Fibroblast of gingiva (primary cell): ENCODE results near the gene SLC14A1.

ENCODE experiments used
- DNase-seq: peaks from one replicate; pipeline ENCODE4 v3.0.0-alpha.2; 2011; ENCODE audit warnings: low read depth

The SLC14A1 gene

GRCh38 chr18:45722899-45723298 lies 1.1 kb upstream of the SLC14A1 start:
- DNase-seq: peak; percentile 54

DNA sequence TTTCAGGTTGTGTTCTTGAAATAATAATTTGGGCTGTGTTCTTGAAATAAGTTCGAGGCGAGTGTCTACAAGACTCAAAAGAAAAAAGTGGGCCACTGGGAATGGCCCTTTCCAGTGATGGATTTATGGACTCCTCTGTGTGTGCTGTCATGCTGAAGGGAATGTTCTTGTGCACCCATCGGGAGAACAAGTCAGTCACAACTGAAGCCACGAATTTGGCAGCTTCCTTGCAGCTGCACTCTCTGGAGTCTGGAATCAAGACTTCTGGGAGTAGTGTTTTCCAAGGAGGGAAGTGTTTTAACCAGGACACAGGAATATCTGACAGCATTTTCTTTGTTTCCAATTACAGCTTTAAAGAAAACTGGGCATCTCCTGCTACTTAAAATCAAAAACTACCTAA lies 620 bp downstream of the SLC14A1 start:
- no peak for DNase-seq

DNA sequence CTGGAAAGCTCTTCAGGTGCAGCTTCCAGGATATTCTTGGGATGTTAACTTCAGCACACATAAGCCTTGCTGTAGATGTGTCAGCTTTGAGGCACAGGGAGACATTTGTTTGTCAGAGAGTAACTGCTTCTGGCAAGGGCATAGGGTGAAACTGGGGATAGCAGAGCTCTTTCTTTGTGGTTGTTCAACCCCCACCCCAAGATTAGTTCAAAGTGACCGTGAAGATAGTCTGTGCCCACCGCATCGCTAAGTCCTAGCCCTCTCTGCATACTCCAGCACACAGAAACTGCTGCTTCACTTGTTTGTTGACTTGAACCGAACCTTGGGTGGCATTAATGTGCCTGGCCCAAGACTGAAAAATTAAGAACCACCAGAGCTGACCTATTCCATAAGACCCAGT lies 1.4 kb downstream of the SLC14A1 start:
- DNase-seq: no peak

DNA sequence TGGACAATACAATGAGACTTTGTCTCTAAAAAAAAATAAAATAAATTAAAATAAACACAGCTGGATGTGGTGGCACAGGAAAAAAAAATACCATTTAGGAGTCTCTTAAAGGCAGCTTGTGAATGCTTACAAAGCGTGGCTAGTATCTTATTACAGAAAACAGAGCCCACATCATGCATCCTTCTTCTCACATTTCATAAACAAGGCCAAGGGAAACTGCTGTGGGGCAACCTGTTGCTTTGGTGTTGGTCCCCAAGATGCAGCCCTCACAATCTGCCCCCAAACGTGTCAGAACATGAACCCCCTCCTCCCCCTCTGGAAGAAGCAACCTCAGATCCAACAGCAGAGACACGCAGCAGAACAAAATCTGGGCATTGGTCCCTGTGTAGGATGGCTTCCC lies 2.6 kb downstream of the SLC14A1 start:
- DNase-seq: peak; percentile 75

- no peak for DNase-seq
Measured at GRCh38 chr18:45727068-45727467, 3.1 kb downstream of the SLC14A1 start.

DNA sequence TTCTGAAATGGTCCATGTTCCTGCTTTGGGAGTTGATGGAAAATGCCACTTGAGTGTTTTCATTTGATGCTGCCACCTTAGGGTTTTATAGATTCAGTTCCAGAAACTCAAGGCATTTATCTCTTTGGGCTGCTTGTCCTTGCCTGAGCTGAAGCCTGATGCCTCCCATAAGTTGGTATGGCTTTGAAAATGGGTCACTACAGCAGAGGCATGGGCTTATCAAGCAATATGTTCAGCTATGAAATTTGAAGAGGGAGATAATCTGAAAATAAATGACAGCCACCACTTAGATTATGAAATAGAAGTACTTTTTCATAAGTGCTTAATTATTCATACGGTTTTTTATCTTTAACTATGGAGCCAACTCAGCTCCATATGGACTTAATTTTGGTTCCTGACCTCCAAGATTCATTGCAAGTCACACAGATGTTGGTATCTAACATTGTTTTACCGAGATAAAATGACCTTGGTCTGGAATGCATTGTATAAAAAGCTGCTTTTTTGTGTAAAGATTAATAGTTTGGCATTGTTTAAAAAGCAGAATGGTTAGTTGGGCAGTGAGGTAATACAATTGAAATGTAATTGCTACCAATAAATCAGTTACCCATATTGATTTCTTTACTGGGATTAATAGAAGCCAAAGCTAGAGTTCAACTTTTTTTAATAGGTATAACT lies 4.5 kb downstream of the SLC14A1 start:
- peak; percentile 61 for DNase-seq

DNA sequence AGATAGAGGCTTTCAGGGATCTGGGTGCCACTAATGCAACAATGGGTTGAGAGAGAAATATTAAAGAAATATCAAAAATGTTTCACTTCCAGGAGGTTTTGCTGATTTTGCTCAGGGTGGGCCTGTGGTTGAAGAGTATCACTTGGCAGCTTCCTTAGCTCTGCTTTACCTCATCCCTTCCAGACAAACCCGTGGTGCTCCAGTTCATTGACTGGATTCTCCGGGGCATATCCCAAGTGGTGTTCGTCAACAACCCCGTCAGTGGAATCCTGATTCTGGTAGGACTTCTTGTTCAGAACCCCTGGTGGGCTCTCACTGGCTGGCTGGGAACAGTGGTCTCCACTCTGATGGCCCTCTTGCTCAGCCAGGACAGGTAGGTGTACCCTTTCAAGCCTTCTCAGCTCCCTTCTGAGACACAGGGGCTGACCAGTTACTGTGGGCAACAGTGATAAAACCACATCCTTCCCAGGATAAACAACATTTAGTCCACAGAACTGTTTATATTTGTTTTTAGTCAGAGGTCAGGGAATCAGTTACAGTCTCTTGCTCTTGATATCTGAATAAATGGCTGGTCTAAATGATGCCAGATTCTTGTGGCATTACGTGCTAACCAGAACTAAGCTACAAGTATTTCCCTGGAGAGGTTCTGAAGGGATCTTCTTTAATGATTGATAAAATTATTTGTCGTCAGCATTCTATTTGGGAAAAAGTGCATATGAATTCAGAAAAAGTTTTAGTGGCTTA lies 7.0 kb downstream of the SLC14A1 start:
- peak; percentile 66 for DNase-seq

DNA sequence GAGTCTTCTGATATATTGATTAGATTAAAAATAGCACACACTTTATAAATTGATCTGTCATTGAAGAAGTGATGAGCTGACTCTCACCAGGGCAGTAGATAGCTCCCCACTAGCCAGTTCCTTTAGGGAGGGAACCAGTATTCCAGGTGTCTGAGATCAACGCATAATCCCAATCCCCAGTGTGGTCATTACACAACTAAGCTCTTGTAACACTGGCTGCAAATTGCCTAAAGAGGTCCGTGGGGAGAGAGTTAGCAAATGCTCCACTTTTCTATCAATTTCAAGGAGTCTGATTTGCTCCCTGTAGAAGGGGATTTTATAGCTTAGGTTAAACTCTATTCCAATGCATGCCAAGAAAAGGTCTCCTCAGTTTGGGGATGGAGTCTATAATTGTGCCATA lies 7.7 kb downstream of the SLC14A1 start:
- peak; percentile 19 for DNase-seq

DNA sequence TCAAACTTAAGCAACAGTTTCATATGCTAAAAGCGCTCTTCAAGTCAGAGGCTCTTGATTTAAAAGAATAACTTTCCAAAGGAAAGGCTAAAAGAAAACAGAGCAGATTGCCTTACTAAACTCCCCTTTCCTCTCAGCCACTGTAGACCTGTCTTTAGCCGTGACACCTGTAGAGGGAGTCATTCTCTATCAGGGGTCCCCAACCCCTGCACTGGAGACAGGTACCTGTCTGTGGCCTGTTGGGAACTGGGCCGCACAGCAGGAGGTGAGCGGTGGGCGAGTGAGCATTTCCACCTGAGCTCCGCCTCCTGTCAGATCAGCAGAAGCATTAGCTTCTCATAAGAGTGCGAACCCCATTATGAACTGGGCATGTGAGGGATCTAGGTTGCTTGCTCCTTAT lies 9.6 kb downstream of the SLC14A1 start:
- DNase-seq: no peak

DNA sequence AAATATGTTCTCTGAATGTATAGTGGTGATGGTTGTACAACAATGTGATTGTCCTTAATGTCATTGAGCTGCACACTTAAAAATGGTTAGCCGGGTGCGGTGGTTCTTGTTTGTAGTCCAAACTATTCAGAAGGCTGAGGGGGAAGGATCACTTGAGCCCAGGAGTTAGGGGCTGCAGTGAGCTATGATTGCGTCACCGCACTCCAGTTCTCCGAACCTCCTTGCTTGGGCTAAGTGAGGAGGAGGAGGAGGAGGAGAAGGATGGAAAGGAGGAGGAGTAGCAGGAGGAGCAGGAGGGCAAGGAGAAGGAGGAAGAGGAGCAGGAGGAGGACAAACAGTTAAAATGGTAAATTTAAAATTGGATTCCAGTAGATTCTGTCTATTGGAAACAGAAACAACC lies 10.5 kb downstream of the SLC14A1 start:
- no peak for DNase-seq

- DNase-seq: no peak
Measured at GRCh38 chr18:45734944-45735343, 11.0 kb downstream of the SLC14A1 start.

- no peak for DNase-seq
Measured at GRCh38 chr18:45738660-45739059, 14.7 kb downstream of the SLC14A1 start.

- DNase-seq: no peak
Measured at GRCh38 chr18:45739268-45739667, 15.3 kb downstream of the SLC14A1 start.

DNA sequence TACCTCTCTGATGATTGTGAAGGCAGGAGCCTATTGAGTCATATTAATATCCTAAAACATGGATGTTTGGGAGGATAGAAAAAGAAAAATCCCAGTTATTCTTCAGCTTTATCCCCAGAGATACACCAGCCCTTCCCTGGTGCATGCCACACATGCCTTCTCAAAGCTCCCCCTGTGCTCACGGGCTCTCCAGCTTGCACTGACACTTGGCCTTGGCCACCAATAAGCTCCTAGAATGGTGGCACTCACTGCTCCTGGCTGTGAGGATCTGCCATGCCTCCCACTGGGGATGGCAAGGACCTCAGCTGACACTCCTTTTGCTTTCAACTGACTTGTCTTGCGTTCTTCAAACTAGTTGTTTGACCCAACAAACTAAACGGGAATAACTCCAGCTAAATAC lies 15.9 kb downstream of the SLC14A1 start:
- DNase-seq: no peak

DNA sequence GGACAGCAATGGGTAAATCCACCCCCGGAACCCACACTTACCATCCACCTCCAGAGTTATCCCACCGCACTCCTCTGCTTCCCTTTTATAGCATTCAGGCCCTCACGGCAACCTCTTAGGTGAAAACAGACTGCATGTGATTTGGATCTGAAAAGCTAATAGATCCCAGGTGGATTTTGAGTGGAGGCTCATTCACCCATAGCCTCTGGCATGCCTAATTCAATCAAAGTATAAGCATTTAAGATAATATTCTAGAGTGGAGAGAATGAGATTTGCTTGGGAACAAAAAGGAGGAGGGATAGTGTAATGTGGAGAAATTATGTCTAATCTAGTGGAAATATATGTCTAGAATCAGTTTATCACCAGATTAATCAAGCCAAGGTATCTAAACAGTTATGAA lies 17.1 kb downstream of the SLC14A1 start:
- DNase-seq: no peak

DNA sequence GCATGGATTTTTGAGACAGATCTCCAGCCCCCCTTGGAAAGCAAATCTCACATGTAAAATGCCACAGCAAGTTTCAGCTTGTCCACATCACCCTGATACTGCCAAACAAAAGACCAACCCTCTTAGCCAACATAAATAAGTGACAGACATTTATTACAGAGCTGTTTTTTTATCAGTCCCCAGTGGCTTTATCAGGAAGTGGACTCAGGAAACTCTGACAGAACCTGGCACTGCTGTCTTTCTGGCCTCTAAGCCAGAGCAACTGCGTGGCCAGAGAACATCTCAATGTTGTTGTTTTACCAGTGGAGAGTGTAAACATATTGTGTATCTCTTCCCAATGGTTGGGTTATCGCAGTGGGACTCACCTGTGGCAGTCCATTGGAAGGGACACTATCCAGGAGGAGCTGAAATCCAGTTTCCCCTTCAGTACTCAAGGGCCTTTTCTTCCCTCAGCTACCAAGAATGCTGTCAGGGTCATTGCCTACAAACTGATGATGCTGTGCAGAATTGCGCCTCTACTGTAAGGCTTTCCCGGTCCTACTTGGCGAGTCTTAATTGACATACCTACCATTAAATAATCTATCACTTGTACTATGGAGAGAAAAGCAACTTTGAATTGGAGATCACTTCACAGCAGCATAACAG lies 22.0 kb downstream of the SLC14A1 start:
- no peak for DNase-seq

- no peak for DNase-seq
Measured at GRCh38 chr18:45748501-45748900, 24.5 kb downstream of the SLC14A1 start.

DNA sequence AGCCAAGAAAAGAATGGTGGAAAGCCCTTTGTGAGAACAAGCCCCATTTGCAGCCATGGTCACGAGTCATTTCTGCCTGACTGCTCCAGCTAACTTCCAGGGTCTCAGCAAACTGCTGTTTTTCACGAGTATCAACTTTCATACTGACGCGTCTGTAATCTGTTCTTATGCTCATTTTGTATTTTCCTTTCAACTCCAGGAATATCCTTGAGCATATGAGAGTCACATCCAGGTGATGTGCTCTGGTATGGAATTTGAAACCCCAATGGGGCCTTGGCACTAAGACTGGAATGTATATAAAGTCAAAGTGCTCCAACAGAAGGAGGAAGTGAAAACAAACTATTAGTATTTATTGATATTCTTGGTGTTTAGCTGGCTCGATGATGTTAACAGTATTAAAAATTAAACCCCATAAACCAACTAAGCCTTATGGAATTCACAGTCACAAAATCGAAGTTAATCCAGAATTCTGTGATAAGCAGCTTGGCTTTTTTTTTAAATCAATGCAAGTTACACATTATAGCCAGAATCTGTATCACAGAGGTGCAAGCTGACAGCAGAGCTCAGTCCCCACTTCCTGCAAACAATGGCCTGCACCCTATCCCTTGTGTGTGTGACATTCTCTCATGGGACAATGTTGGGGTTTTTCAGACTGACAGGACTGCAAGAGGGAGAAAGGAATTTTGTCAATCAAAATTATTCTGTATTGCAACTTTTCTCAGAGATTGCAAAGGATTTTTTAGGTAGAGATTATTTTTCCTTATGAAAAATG lies 26.1 kb downstream of the SLC14A1 start:
- DNase-seq: no peak

- DNase-seq: no peak
Measured at GRCh38 chr18:45751766-45752165, 27.8 kb downstream of the SLC14A1 start.

DNA sequence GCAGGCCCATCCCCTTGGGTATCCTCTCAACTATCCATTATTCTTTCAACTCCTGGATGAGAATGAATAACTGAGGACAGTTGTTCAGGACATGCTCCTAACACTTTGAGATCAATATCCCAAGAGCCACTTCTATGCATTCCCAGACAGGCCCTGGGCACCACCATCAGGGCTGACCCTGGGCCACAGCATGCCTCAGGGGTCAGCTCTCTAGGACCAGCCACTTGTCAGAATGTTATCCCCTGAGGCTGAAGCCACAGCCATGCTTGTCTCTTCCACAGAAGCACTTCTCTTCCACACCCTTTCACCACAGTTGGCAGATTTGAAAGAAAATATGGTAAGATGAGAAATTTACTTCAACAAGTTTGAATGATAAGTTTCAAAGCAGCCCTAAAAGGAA lies 28.7 kb downstream of the SLC14A1 start:
- DNase-seq: no peak

GRCh38 chr18:45753286-45753685 lies 29.3 kb downstream of the SLC14A1 start:
- DNase-seq: no peak

DNA sequence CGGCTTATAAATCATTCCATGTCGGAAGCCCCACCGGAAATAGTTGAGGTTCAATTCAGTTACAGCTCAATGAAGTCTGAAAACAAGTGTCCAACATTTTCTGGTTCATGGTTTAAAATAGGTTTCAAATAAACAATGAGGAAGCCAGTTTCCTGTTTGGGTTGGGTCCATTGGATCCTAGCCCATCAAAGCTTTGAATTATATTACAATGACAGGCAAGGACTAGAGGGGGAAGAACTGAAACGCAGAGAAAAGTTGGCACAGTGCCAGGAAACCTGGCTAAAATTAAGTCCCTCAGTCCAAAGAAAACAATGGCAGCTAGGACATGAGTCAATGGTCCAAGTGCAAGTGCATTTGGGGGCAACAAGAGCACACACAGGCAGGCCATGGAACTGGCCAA lies 32.0 kb downstream of the SLC14A1 start:
- DNase-seq: peak; percentile 47

DNA sequence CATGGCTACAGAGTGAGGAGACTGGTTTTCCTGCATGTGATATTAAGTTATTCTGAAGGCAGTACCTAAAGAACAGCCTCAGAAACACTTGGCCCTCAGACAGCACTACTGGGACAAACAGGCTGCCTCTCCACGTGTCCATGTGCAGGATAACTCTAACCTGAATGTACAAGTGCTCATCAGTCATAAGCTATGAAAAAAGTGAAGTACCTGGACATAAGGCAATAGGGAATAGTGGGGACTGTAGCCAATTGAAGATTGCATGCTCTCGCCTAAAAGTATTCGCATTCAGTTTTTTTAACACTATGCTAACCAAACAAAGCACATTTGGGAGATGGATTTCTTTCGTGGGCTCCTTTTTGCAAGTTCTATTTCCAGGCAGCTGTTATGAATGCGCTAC lies 33.0 kb downstream of the SLC14A1 start:
- no peak for DNase-seq
